ENCODE measurements around the gene RASGEF1B.
"Not testable (repeated sequence)": the region's sequence is repeated elsewhere in the genome, so short reads cannot be mapped to it uniquely, and the experiment has no call there.

RASGEF1B gene

GRCh38 chr4:81498551-81499099 lies 26.9 kb upstream of the RASGEF1B start:
- FAIRE-seq = no peak
- DNase-seq (ENCODE audit: low spot score) = no peak

- no peak for DNase-seq (ENCODE audit: low spot score)
- no peak for FAIRE-seq
Measured at GRCh38 chr4:81498046-81498445, 26.3 kb upstream of the RASGEF1B start.

- DNase-seq (ENCODE audit: low spot score) = no peak
- no peak for FAIRE-seq
Measured at GRCh38 chr4:81495345-81495744, 23.6 kb upstream of the RASGEF1B start.

- no peak for FAIRE-seq
- DNase-seq (ENCODE audit: low spot score) = no peak
Measured at GRCh38 chr4:81494031-81494431, 22.3 kb upstream of the RASGEF1B start.

- FAIRE-seq = no peak
- no peak for DNase-seq (ENCODE audit: low spot score)
Measured at GRCh38 chr4:81492606-81493230, 21.0 kb upstream of the RASGEF1B start.

- FAIRE-seq = no peak
- peak; percentile 30 for DNase-seq (ENCODE audit: low spot score)
Measured at GRCh38 chr4:81491943-81492342, 20.2 kb upstream of the RASGEF1B start.

- FAIRE-seq (no peak), DNase-seq (ENCODE audit: low spot score) (no peak)
Measured at GRCh38 chr4:81490403-81491160, 18.9 kb upstream of the RASGEF1B start.

GRCh38 chr4:81486502-81486901 lies 14.8 kb upstream of the RASGEF1B start:
- no peak for FAIRE-seq
- no peak for DNase-seq (ENCODE audit: low spot score)

GRCh38 chr4:81485310-81485980 lies 13.7 kb upstream of the RASGEF1B start:
- DNase-seq (ENCODE audit: low spot score) (no peak), FAIRE-seq (no peak)

GRCh38 chr4:81482326-81482725 lies 10.6 kb upstream of the RASGEF1B start:
- no peak for DNase-seq (ENCODE audit: low spot score)
- FAIRE-seq = no peak

GRCh38 chr4:81481151-81481550 lies 9.4 kb upstream of the RASGEF1B start:
- no peak for FAIRE-seq
- DNase-seq (ENCODE audit: low spot score) = no peak

- not testable (repeated sequence) for FAIRE-seq; DNase-seq (ENCODE audit: low spot score)
Measured at GRCh38 chr4:81479573-81479972, 7.9 kb upstream of the RASGEF1B start.

- not testable (repeated sequence) for DNase-seq (ENCODE audit: low spot score); FAIRE-seq
Measured at GRCh38 chr4:81473331-81474265, 1.9 kb upstream of the RASGEF1B start.

- no peak for FAIRE-seq
- DNase-seq (ENCODE audit: low spot score) = no peak
Measured at GRCh38 chr4:81472281-81473182, 825 bp upstream of the RASGEF1B start.

GRCh38 chr4:81471298-81471587 lies 464 bp downstream of the RASGEF1B start:
- FAIRE-seq = no peak
- DNase-seq (ENCODE audit: low spot score) = no peak

- DNase-seq (ENCODE audit: low spot score) (no peak), FAIRE-seq (no peak)
Measured at GRCh38 chr4:81470456-81471297, 1.0 kb downstream of the RASGEF1B start.

- FAIRE-seq (no peak), DNase-seq (ENCODE audit: low spot score) (no peak)
Measured at GRCh38 chr4:81469781-81470455, 1.8 kb downstream of the RASGEF1B start.

- DNase-seq (ENCODE audit: low spot score) = no peak
- FAIRE-seq = no peak
Measured at GRCh38 chr4:81468678-81469077, 3.0 kb downstream of the RASGEF1B start.

- FAIRE-seq = no peak
- no peak for DNase-seq (ENCODE audit: low spot score)
Measured at GRCh38 chr4:81467672-81467964, 4.1 kb downstream of the RASGEF1B start.
